IPS-20b (cell line): ENCODE measurements around the gene ITGB8.

Experiments used
- H3K27ac ChIP-seq: one replicate; pipeline ENCODE4 v1.5.1; 2013; ENCODE audit warnings: low read length
- H3K27me3 ChIP-seq: 2 replicates; pipeline ENCODE4 v1.6.1; 2013; ENCODE audit warnings: mild to moderate bottlenecking, low read length, inconsistent platforms; ENCODE audit not compliant: insufficient read depth
- H3K36me3 ChIP-seq: 2 replicates; pipeline ENCODE4 v1.6.1; 2013; ENCODE audit warnings: low read depth, mild to moderate bottlenecking, inconsistent platforms, low read length, moderate library complexity; ENCODE audit not compliant: insufficient read depth
- H3K4me1 ChIP-seq: 2 replicates; pipeline ENCODE4 v1.6.1; 2013; ENCODE audit warnings: mild to moderate bottlenecking, control low read depth, inconsistent platforms, low read length, moderate library complexity; ENCODE audit not compliant: insufficient read depth
- H3K4me3 ChIP-seq: 2 replicates; pipeline ENCODE4 v1.5.1; 2013; ENCODE audit warnings: mild to moderate bottlenecking, low read length, inconsistent platforms
- H3K9ac ChIP-seq: 2 replicates; pipeline ENCODE4 v1.6.1; 2013; ENCODE audit warnings: low read depth, mild to moderate bottlenecking, inconsistent platforms, low read length, moderate library complexity
- H3K9me3 ChIP-seq: 2 replicates; pipeline ENCODE4 v1.6.1; 2013; ENCODE audit warnings: mild to moderate bottlenecking, low read depth, low read length, inconsistent platforms; ENCODE audit not compliant: insufficient read depth

ITGB8 gene

DNA sequence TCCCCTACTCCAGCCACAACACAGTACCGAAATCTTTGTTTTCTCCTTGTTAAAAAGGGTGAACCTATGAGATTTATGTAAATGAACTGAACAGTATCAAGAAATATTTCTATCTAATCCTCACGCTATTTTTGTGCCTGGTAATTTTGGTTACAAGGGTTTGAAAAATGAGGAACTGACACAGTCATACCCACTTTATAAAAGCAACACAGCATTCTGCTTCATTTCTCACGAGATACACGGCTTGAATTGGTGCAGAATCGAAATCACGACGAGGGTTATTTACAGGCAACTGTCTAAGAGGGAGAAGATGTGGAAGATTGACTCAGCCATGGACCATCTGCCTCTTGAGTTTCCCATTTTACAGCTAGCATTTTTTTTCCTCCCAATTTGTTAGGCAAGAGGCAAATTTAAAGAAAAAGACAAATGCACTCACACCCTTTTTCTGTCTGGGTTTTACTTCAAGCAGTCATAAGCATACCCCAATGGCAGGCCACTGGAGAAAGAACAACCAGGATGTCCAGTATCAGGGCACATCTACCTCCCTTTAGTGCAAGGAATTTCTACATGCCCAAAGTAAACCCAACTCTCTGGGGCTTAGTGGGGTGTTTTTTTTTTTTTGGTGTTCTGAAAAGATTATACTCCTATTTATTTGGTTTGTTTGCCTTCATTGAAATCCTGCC is 108.1 kb downstream of the ITGB8 start:
- no peaks in the 10 kb centered on the region for H3K9me3 ChIP-seq
- H3K9ac ChIP-seq: no peak overlapping the region
- no peaks in the 10 kb centered on the region for H3K4me1 ChIP-seq
- no peak overlapping the region for H3K4me3 ChIP-seq
- no peaks in the 10 kb centered on the region for H3K27me3 ChIP-seq
- no peak overlapping the region for H3K27ac ChIP-seq
- no peaks in the 10 kb centered on the region for H3K36me3 ChIP-seq

DNA sequence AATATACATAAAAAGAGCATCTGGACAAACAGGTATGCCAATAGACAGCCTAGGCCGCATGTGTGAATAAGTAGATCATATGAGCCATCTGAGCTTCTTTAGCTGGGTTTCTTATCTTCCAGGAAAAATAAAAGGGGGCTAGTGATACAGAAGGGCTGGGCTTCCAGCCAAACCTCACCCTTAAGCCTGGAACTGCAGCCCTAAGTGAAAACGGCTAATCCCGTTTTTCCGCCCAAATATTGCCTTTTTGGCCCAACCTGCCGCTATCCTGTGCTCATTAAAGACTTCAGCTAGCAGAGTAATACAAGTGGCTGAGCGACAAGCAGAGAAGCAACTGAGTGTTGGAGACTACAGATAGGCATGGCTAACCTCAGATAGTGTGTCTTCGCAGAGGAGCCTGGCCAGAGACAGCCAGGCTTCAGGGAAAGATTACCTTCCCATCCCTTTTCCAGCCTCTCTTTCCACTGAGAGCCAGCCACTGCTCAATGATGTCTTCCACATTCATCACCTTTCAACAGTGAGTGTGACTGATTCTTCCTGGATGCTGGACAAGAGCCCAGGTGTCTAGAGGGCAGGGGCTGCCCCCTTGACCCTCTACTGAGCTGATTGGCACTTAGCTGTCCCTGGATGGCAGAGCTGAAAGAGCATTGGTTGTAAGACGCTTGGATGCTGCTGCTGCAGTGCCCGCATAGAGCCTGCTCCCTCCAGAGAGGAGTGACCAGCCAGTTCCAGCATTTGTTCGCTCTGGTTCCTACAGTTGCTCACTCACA is 108.9 kb downstream of the ITGB8 start:
- Histone ChIP-seq H3K27me3 (no peaks in the 10 kb centered on the region), H3K9me3 (no peaks in the 10 kb centered on the region), H3K4me3 (no peak overlapping the region), H3K27ac (no peak overlapping the region), H3K4me1 (no peaks in the 10 kb centered on the region), H3K36me3 (no peaks in the 10 kb centered on the region), H3K9ac (no peak overlapping the region)

DNA sequence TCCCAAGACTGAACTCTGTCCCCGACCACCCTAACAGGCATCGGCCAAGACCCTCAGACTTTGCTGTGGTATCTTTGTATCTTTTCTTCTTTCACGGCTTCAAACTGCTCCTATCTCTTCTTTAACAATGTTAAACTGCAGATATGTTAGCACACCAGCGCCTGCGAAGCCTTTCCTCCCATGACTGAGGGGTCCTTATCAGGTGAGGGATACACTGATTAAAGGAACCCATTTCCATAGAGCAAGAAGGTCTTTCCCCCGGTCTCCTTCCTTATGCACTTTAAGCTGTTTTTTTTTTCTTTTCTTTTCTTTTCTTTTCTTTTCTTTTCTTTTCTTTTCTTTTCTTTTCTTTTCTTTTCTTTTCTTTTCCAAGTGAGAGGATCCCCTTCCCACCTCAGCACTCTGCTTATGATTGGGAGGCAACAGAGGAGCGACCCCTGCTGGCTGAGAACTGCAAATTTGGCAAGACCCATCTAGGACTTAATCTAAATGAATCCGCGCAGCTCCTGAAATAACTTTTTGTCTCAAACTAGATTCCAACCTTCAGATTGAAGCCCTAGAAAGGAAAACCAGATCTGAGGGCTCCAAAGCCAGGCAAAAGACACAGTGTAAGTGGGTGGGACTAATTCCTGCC is 109.9 kb downstream of the ITGB8 start:
- no peak overlapping the region for H3K27ac ChIP-seq
- no peak overlapping the region for H3K4me3 ChIP-seq
- H3K36me3 ChIP-seq: no peaks in the 10 kb centered on the region
- no peaks in the 10 kb centered on the region for H3K4me1 ChIP-seq
- H3K9me3 ChIP-seq: no peaks in the 10 kb centered on the region
- H3K9ac ChIP-seq: no peak overlapping the region
- no peaks in the 10 kb centered on the region for H3K27me3 ChIP-seq

DNA sequence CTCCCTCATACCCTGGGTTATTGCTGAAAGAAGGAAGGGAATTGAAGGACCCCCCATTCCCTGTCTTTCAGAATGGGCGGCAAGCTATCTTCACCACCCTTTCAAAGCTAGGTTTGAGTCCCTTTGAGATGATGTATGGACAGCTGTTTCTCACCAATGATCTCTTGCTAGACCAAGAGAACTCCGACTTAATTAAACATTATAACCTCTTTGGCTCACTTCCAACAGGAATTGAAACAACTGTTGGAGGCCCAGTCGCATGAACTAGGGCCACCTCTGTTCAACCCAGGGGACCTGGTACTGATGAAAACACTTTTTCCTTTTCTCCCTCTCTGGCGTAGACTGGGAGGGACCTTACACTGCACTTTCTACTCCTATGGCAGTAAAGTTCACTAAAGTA is 110.6 kb downstream of the ITGB8 start:
- H3K4me1 ChIP-seq: no peaks in the 10 kb centered on the region
- H3K9me3 ChIP-seq: no peaks in the 10 kb centered on the region
- H3K27me3 ChIP-seq: no peaks in the 10 kb centered on the region
- H3K27ac ChIP-seq: no peak overlapping the region
- H3K4me3 ChIP-seq: no peak overlapping the region
- H3K36me3 ChIP-seq: no peaks in the 10 kb centered on the region
- no peak overlapping the region for H3K9ac ChIP-seq

DNA sequence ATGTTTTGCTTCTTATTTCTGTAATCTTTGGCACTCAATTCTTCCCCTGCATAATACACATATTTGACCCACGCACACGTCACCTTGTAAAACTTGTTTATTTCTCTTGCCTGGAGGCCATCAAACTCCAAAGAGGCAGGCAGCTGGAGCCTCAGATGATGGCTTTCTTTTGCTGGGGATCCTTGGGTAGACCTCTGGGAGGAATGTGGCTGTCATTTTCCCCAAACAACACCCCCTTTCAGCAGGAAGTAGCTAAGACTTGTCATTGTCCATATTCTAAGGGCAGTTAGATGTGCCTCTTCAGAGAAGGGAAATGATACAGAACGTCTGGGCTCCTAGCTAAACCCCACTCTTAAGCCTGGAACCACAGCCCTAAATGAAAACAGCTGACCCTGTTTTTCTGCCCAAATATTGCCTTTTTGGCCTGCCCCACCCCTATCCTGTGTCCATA is 111.3 kb downstream of the ITGB8 start:
- Histone ChIP-seq H3K27me3 (no peaks in the 10 kb centered on the region), H3K9ac (no peak overlapping the region), H3K27ac (no peak overlapping the region), H3K4me1 (no peaks in the 10 kb centered on the region), H3K4me3 (no peak overlapping the region), H3K9me3 (no peaks in the 10 kb centered on the region), H3K36me3 (no peaks in the 10 kb centered on the region)

DNA sequence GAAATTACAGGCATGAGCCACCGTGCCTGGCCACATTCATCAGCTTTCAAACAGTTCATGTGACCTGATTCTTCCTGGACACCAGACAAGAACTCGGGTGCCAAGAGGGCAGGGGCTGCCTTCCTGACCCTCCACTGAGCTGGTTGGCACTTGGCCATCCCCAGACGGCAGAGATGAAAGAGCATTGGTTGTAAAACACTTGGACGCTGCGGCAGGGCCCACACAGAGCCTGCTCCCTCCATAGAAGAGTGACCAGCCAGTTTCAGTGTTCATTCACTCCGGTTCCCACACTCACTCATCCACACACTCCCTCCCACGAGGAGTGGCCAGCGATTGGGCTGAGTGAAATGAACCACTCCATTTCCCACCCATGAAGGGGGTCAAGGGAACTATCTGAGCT is 112.3 kb downstream of the ITGB8 start:
- Histone ChIP-seq H3K9ac (no peak overlapping the region), H3K27me3 (no peaks in the 10 kb centered on the region), H3K36me3 (no peaks in the 10 kb centered on the region), H3K4me3 (no peak overlapping the region), H3K27ac (no peak overlapping the region), H3K9me3 (no peaks in the 10 kb centered on the region), H3K4me1 (no peaks in the 10 kb centered on the region)

DNA sequence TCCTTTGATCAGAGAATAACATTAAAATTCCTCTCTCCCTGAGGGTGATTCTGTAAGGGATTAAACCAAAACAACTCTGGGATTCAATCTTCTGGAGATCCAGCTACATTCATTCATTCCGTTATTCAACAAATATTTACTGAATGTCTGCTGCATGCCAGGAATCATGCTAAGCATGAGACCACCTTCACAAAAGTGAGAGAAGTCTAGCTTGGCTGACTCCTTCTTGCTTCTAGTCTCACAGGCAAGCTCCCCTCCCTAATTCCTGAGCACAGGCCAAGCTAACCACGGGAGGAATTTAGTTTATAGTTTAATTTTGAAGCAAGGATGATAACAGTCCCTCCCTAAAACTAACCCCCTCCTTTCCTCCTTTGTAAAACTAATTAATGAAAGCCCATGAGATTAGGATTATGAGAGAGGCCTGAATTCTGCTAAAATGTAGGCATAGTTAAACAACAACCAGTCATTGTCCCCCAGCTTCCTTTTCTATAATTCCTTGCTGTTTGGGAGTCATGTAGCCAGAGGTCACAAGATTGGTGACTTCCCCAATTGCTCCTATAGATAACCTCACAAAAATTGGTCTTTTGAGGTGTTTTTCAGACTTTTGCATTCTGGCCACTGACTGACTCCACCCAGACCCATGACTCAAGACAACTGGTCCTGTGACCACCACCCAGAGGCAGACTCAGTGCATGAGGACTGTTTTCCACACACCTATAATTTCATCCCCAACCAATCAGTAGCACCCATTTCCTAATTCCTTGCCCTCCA is 113.5 kb downstream of the ITGB8 start:
- H3K27ac ChIP-seq: no peak overlapping the region
- H3K9ac ChIP-seq: no peak overlapping the region
- no peaks in the 10 kb centered on the region for H3K36me3 ChIP-seq
- no peaks in the 10 kb centered on the region for H3K4me1 ChIP-seq
- no peak overlapping the region for H3K4me3 ChIP-seq
- H3K27me3 ChIP-seq: no peaks in the 10 kb centered on the region
- no peaks in the 10 kb centered on the region for H3K9me3 ChIP-seq

DNA sequence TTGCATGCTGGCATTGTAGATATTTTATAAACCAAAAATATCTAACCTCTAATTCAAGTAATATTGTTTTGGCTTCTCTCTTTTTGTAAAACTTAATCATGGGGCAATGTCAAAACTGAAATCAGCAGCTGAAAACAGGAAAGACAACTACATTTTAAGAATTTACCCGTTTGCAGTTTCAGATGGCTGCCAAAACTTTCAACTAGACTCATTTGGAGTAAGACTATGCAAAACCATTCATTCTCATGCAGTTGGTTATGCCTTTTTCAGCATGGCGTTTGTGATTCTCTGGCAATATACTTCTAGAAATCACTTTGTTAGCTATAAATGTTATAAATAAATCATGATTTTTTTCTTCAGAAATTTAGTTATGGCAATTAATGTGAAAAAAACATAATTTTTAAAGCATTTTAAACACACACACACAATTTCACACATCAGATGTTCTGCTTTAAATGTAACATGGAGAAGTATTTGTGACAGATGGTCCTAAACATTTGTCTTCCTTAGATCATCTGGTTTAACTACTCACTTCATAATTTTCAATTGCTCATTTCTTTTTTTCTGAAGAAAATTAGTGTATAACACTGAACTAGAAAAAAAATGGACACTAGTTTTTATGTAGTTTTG is 116.4 kb downstream of the ITGB8 start:
- Histone ChIP-seq H3K36me3 (no peaks in the 10 kb centered on the region), H3K4me3 (no peak overlapping the region), H3K9ac (no peak overlapping the region), H3K27me3 (no peaks in the 10 kb centered on the region), H3K27ac (no peak overlapping the region), H3K4me1 (no peaks in the 10 kb centered on the region), H3K9me3 (no peaks in the 10 kb centered on the region)

DNA sequence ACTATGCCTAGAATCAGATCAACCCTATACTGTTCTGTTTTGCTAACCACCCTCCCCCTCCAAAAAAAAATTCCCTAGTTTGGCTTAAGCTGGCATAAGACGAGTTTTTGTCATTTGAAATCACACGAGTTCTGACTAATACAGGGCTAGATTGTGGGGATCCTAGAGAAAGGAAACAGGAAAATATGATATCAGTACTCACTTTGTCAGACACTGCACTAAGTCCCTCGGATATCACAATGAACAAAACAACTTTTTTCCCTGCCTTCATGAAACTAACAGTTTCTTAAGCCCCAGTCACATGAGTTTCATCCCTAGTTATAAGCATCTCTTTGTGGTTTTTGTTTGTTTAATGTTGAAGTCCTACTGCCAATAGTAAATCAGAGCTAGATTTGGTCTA is 118.5 kb downstream of the ITGB8 start:
- no peak overlapping the region for H3K9ac ChIP-seq
- no peak overlapping the region for H3K4me3 ChIP-seq
- H3K27ac ChIP-seq: no peak overlapping the region
- no peaks in the 10 kb centered on the region for H3K4me1 ChIP-seq
- H3K27me3 ChIP-seq: no peaks in the 10 kb centered on the region
- no peaks in the 10 kb centered on the region for H3K9me3 ChIP-seq
- no peaks in the 10 kb centered on the region for H3K36me3 ChIP-seq

DNA sequence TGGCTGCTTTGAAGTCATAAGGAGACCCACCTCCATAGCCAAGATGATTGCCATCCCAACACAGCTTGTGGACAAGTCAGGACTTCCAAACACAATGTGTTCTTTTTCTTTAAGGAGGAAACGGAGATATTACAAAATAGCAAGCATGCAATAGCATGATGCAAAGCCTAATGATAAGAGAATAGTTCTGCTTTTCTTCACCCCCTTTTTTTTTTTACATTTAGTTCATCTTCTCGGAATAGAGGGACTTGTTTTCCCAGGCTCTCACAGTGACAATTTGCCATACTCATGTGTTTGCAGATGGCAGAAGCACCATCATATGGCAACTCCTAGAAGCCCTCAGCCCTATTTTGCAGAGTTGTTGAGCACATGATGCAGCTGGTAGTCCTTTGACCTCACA is 119.8 kb downstream of the ITGB8 start:
- no peaks in the 10 kb centered on the region for H3K4me1 ChIP-seq
- no peaks in the 10 kb centered on the region for H3K27me3 ChIP-seq
- H3K4me3 ChIP-seq: no peak overlapping the region
- no peaks in the 10 kb centered on the region for H3K36me3 ChIP-seq
- no peak overlapping the region for H3K27ac ChIP-seq
- H3K9me3 ChIP-seq: no peaks in the 10 kb centered on the region
- H3K9ac ChIP-seq: no peak overlapping the region

DNA sequence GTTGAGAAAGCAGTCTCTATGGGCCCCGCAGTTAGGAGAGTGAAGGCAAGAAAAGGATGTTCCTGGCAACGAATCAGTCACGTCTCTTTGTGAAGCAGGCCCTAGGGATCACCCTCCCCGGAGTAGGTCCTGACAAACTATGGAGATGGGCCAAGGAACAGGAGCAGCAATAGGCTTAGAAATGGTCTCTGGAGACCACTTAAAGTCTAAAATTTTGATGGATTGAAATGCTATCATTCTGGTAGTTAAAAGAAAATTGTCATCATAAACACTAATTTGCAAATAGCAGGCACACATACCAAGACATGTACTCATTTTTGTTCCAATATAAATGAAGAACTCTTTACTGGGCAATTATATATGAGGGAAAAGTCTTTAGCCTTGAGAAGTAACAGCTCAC is 123.5 kb downstream of the ITGB8 start:
- Histone ChIP-seq H3K27ac (no peak overlapping the region), H3K27me3 (no peaks in the 10 kb centered on the region), H3K4me3 (no peak overlapping the region), H3K9ac (no peak overlapping the region), H3K4me1 (no peaks in the 10 kb centered on the region), H3K36me3 (no peaks in the 10 kb centered on the region), H3K9me3 (no peaks in the 10 kb centered on the region)
